Esophagus squamous epithelium (tissue), 4 donors: ENCODE data around the gene PSME3IP1.
"Not testable (repeated sequence)": the region's sequence is repeated elsewhere in the genome, so short reads cannot be mapped to it uniquely, and the experiment has no call there.

Source experiments
- CTCF ChIP-seq, 6 experiments: fragments of 450-650 bp in 4 of 6; fragments of 200-600 bp in 2 of 6; sonication (generic) in 2 of 6; IDR thresholded peaks; one replicate each; pipeline ENCODE4 v1.5.1; 2016 to 2019; ENCODE audit warnings: antibody characterized with exemption in 6 of 6, mild to moderate bottlenecking in 4 of 6, moderate library complexity in 4 of 6
- POLR2A ChIP-seq, 4 donors: fragments of 450-650 bp; IDR thresholded peaks; one replicate each; pipeline ENCODE4 v1.6.1; 2017; ENCODE audit warnings: antibody characterized with exemption in 4 of 4, mild to moderate bottlenecking in 4 of 4, moderate library complexity in 3 of 4

GRCh38 chr16:57187902-57188710 lies 2.3 kb upstream of the PSME3IP1 start:
- not testable (repeated sequence) for TF ChIP-seq POLR2A, CTCF (IDR thresholded peaks at IDR 0.05)
